Fibroblast of pulmonary artery (primary cell): Measurements from ENCODE around the gene CISD1.

Source experiments
- DNase-seq: peaks from one replicate; pipeline ENCODE4 v3.0.0-alpha.2; 2010; ENCODE audit warnings: low read depth
- H3K4me3 ChIP-seq: replicated peaks from 2 replicates; pipeline ENCODE4 v1.5.1; 2011; ENCODE audit warnings: low read depth, mild to moderate bottlenecking, control low read depth, low read length, moderate library complexity
- CTCF ChIP-seq: IDR thresholded peaks from 2 replicates; pipeline ENCODE4 v1.5.1; 2011; ENCODE audit warnings: mild to moderate bottlenecking, control low read depth, low read length, inconsistent platforms; ENCODE audit errors: missing control alignments

Gene CISD1

GRCh38 chr10:58326967-58327381 is 58.0 kb downstream of the CISD1 start:
- peak; percentile 64 for DNase-seq
- peak overlapping the region; percentile 45 for H3K4me3 ChIP-seq
- no peak for TF ChIP-seq CTCF

- DNase-seq: no peak
- H3K4me3 ChIP-seq: no peak overlapping the region
- TF ChIP-seq CTCF: no peak
Observed at GRCh38 chr10:58328233-58328632, 59.3 kb downstream of the CISD1 start.

DNA sequence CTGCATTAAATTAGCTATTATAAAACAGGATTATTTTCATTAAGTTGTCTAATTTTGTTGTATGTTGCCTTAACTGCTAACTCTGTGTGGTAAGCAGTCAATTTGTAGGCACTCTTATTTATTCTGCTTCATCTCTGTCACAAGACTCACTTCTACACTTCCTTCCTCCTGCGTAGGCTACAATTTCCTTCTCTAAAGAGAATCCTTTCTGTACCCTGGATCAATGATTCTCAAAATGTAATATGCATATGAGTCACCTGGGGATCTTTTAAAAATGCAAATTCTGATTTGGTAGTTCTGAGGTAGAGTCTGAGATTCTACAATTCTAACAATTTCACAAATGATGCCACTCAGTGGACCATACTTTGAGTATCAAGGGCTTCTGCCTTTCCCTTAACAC is 61.5 kb downstream of the CISD1 start:
- TF ChIP-seq CTCF: no peak
- H3K4me3 ChIP-seq: no peak overlapping the region
- DNase-seq: no peak

DNA sequence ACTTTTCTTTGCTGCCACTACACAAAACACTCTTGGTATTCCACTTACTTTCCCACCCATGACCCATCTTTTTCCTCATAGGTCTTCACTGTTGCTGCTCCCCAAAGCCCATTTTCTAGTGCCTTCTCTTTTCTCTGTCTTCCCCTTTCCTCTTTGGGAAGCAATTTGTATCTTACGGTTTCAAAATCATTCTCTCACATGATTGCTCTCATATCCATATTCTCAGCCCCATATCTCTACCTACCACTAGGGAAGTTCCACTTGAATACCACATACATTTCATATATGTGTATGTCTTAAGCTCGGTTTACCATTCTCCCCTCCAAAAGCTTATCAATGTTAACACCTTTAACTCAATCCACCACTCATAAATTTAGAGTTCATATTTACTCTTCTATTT is 62.7 kb downstream of the CISD1 start:
- no peak for TF ChIP-seq CTCF
- no peak for DNase-seq

GRCh38 chr10:58334817-58335305 is 65.9 kb downstream of the CISD1 start, which contains the start of gene UBE2D1:
UBE2D1 (plus strand) TSS chr10:58335006; CDS start chr10:58335202, 196 bp downstream.
- H3K4me3 ChIP-seq: peak within 1 kb of the TSS; percentile 81
- DNase-seq: peak; percentile 72
- TF ChIP-seq CTCF: no peak

More for the DNA sequence above, 62.7 kb downstream of the CISD1 start:
- H3K4me3 ChIP-seq: no peak overlapping the region

DNA sequence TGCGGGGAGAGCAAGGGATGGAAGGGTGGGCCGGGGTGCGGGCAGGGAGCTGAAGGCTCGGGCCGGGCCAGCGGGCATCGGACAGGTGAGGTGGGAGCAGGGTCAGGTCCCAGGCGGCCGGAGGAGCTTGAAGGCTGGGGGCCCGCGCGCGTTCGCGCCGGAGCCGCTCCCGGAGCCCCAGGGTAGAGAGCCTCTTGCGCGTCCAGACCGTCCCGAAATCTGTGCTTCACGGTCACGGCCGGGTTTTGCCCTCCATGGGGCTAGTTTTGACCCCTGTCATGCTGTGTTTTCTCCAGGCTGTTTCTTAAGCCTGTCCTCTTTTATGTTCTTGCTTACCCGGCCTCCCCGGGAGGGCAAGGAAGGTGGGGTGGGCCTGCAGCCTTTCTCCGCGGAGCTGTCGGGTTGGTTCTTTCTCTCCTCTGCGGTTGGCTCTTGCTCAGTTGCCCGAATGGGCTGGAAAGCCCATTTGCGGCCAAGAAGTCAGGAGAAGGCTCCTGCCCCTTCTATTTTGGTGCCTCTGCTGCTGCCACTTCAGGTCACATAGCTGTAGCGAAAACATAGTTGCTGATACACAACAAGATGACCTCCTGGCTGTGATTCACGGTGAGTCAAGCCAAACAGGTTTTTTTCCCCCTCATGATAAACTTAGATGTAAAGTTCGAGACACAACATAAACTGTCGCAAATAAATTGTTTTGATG is 66.5 kb downstream of the CISD1 start:
- DNase-seq: peak; percentile 23
- no peak for TF ChIP-seq CTCF

DNA sequence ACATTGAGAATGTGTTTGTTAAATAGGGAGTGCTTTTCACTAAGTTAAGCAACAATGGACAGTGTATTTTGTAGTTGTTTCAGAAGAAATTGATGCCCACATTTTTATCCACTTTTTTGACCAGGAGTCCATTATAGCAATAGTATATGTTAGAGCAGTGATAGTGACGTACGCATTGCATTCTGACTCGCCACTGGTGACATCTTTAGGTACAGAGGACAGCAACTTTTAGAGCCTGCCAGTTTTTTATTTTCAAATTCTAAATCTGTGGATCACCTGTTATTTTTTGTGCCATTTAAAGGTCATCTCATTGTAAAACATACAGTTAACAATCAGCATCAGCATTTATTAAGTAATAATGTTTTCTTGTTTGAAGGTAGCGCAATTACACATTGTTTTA is 67.3 kb downstream of the CISD1 start:
- DNase-seq: no peak
- peak overlapping the region; percentile 81 for H3K4me3 ChIP-seq
- no peak for TF ChIP-seq CTCF

More for the DNA sequence above, 66.5 kb downstream of the CISD1 start:
- peak overlapping the region; percentile 81 for H3K4me3 ChIP-seq
